OCI-LY7 (cell line): Measurements from ENCODE around the gene ARMC12.

Experiments used
- CTCF ChIP-seq: fragments of 200-600 bp; sonication (generic); conservative IDR thresholded peaks from 2 replicates; pipeline ENCODE4 v1.5.1; 2014; ENCODE audit warnings: mild to moderate bottlenecking, antibody characterized with exemption, low read length, moderate library complexity, mixed read lengths
- EZH2phosphoT487 ChIP-seq: fragments of 200-600 bp; sonication (generic); IDR thresholded peaks from 2 replicates; pipeline ENCODE4 v1.6.1; 2018; ENCODE audit warnings: low read depth, borderline replicate concordance, mild to moderate bottlenecking, mixed run types, antibody characterized with exemption, low read length, moderate library complexity, mixed read lengths

- TF ChIP-seq EZH2phosphoT487 = no peak
- TF ChIP-seq CTCF = no peak
Measured at GRCh38 chr6:35777356-35778102, 40.7 kb downstream of the ARMC12 start.
